ENCODE results near the gene ANO6. TPM values are rescaled to one million over a fixed set of nuclear protein-coding genes. Genes with fewer than 3 reads are reported as not detected.
A peak's percentile ranks its signal among the peaks of the same experiment; 100 is the strongest.
"Not testable (repeated sequence)": the region's sequence is repeated elsewhere in the genome, so short reads cannot be mapped to it uniquely, and the experiment has no call there.

ANO6 gene
- total and polyA plus RNA-seq, 10 donors, result 2.3 to 38.5 (median 31.7) TPM

DNA sequence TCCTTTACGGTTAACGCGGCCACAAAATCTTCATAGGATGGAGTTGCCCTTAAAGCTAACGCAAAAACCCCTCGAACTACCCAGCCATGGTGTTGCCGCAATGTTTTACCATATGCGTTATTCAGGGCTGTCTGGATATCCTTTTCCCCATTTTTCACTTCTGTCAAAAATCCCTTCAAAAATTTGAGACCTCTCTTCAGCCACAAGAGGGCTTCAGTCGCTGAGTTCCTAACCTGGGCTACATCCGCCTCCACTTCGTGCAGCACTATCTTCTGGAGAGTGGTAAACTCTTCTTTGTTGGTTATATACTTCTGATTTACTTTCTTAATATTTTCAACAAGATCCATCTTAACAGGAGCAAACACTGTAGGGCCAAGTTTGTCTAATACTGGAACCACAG lies 42.6 kb upstream of the ANO6 start:
- not testable (repeated sequence) for H3K4me1 ChIP-seq; H3K27ac ChIP-seq; H3K4me3 ChIP-seq; H3K27me3 ChIP-seq (replicated peaks in 1 of 7); DNase-seq
- 82 to 89% (median 87%) methylated on average over 10 of the region's 10 CpGs for WGBS, 5 donors
- peaks cover 0 to 32% (median 5%) of the 10 kb centered on the region in 6 donors for H3K36me3 ChIP-seq
- intact Hi-C loops (cut with DNase I; ENCODE audit: low total_unique reads), result loop anchor here (5.0 kb wide), 1 partner anchor 214 kb away; no protein-coding TSS in a partner anchor
- peaks cover 3 to 29% (median 26%) of the 10 kb centered on the region in 8 donors for H3K9me3 ChIP-seq
- TF ChIP-seq, protein P1, sequence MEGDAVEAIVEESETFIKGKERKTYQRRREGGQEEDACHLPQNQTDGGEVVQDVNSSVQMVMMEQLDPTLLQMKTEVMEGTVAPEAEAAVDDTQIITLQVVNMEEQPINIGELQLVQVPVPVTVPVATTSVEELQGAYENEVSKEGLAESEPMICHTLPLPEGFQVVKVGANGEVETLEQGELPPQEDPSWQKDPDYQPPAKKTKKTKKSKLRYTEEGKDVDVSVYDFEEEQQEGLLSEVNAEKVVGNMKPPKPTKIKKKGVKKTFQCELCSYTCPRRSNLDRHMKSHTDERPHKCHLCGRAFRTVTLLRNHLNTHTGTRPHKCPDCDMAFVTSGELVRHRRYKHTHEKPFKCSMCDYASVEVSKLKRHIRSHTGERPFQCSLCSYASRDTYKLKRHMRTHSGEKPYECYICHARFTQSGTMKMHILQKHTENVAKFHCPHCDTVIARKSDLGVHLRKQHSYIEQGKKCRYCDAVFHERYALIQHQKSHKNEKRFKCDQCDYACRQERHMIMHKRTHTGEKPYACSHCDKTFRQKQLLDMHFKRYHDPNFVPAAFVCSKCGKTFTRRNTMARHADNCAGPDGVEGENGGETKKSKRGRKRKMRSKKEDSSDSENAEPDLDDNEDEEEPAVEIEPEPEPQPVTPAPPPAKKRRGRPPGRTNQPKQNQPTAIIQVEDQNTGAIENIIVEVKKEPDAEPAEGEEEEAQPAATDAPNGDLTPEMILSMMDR (IDR thresholded peaks at IDR 0.05 in 8 of 11, conservative IDR thresholded peaks at IDR 0.05 in 3 of 11), result peak in 2 of 11 experiments; percentile 7 to 21

DNA sequence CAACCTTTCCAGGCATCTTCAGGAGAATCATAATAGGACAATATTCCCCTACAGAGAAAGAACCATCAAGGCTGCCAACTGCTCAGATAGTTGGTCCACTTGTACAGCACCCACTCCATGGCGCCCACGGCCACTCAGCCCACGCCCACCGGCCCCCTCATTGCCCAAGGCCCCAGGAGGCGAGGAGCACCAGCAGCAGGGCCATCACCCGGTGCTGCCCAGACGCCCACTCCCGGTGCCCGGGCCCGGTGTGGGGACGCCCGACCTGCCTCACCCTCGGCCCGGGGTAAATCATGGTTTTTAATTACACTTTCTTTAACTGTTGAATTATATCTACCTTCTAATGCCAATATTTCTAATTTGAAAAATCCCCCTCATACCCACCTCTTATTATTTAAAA lies 41.3 kb upstream of the ANO6 start:
- intact Hi-C loops (cut with DNase I; ENCODE audit: low total_unique reads), result loop anchor here (5.0 kb wide), 1 partner anchor 213 kb away; no protein-coding TSS in a partner anchor
- H3K4me1 ChIP-seq, result no peaks in the 10 kb centered on the region
- peaks cover 0 to 4% (median 0%) of the 10 kb centered on the region in 7 donors for H3K27me3 ChIP-seq (replicated peaks in 1 of 7)

DNA sequence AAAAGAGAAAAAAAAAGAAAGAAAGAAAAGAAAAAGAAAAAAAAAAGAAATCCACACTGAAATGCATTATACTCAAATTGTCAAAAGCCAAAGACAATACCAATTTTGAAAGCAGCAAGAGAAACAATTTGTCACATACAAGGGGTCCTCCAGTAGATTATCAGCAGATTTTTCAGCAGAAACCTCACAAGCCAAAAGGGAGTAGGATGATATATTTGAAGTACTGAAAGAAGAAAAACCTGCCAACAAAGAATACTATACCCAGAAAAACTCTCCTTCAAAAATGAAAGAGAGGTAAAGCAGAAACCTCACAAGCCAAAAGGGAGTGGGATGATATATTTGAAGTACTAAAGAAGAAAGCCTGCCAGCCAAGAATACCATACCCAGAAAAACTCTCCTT lies 37.1 kb upstream of the ANO6 start:
- no peak overlapping the region for H3K4me3 ChIP-seq
- intact Hi-C loops (cut with DNase I; ENCODE audit: low total_unique reads), result no loop called here
- H3K36me3 ChIP-seq, result peaks cover 0 to 37% (median 5%) of the 10 kb centered on the region in 6 donors
- peaks cover 9 to 54% (median 47%) of the 10 kb centered on the region in 8 donors for H3K9me3 ChIP-seq
- H3K4me1 ChIP-seq, result peaks cover 0 to 7% (median 2%) of the 10 kb centered on the region in 6 donors
- TF ChIP-seq POLR2A (IDR thresholded peaks at IDR 0.05), result no peak
- no peak for TF ChIP-seq POLR2AphosphoS5 (IDR thresholded peaks at IDR 0.05)
- TF ChIP-seq, protein P1 (IDR thresholded peaks at IDR 0.05 in 8 of 11, conservative IDR thresholded peaks at IDR 0.05 in 3 of 11), result no peak
- H3K27ac ChIP-seq, result no peak overlapping the region
- no peaks in the 10 kb centered on the region for H3K27me3 ChIP-seq (replicated peaks in 1 of 7)
- DNase-seq, result no peak

More for the DNA sequence above, 41.3 kb upstream of the ANO6 start:
- TF ChIP-seq POLR2AphosphoS5 (IDR thresholded peaks at IDR 0.05), result no peak
- TF ChIP-seq POLR2A (IDR thresholded peaks at IDR 0.05), result no peak
- TF ChIP-seq, protein P1 (IDR thresholded peaks at IDR 0.05 in 8 of 11, conservative IDR thresholded peaks at IDR 0.05 in 3 of 11), result no peak
- Histone ChIP-seq H3K27ac (no peak overlapping the region), H3K9me3 (peaks cover 9 to 42% (median 39%) of the 10 kb centered on the region in 8 donors), H3K36me3 (peaks cover 0 to 37% (median 5%) of the 10 kb centered on the region in 6 donors), H3K4me3 (no peak overlapping the region)
- WGBS, 5 donors, result 97 to 99% (median 98%) methylated on average over 14 of the region's 14 CpGs
- no peak for DNase-seq

DNA sequence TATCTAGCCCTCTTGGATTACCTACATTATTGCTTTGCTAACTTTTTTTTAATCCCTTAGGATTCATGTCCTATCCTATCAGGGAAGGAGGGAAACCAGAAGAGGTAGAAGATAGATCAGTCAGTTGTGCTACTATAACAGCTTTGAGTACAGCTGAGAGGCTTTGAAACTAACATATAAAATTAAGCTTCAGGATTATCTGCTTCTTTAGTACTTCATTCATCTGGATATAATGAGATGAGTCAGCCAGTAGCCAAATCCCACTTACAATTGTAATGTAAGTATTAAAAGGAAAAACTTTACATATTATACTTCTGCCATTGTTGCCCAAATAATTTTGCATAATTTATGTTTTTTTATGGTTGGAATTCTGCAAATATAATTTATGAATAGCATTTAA lies 33.4 kb upstream of the ANO6 start:
- no peak overlapping the region for H3K27ac ChIP-seq
- peaks cover 9 to 33% (median 28%) of the 10 kb centered on the region in 8 donors for H3K9me3 ChIP-seq
- peaks cover 0 to 19% (median 8%) of the 10 kb centered on the region in 6 donors for H3K4me1 ChIP-seq
- peaks cover 0 to 7% (median 0%) of the 10 kb centered on the region in 6 donors for H3K36me3 ChIP-seq
- no peak for TF ChIP-seq POLR2A (IDR thresholded peaks at IDR 0.05)
- TF ChIP-seq POLR2AphosphoS5 (IDR thresholded peaks at IDR 0.05), result no peak
- intact Hi-C loops (cut with DNase I; ENCODE audit: low total_unique reads), result no loop called here
- H3K27me3 ChIP-seq (replicated peaks in 1 of 7), result no peaks in the 10 kb centered on the region
- no peak for DNase-seq
- no peak overlapping the region for H3K4me3 ChIP-seq
